Activated naive CD4-positive, alpha-beta T cell treated with anti-CD3 and anti-CD28 coated beads, Interleukin-2, amount 50 U/mL, for 24 hours (primary cell): ENCODE results near the gene MAP2K5.

Source experiments
- H3K27ac Mint-ChIP-seq: one replicate; pipeline ENCODE4 v1.8.0; 2021; ENCODE audit warnings: mild to moderate bottlenecking, mixed read lengths
- H3K27me3 Mint-ChIP-seq: one replicate; pipeline ENCODE4 v1.8.0; 2021; ENCODE audit warnings: mixed read lengths
- H3K36me3 Mint-ChIP-seq: one replicate; pipeline ENCODE4 v1.8.0; 2021; ENCODE audit warnings: mixed read lengths
- H3K4me1 Mint-ChIP-seq: one replicate; pipeline ENCODE4 v1.8.0; 2021; ENCODE audit warnings: mixed read lengths
- H3K4me3 Mint-ChIP-seq: one replicate; pipeline ENCODE4 v1.8.0; 2021; ENCODE audit warnings: mild to moderate bottlenecking, mixed read lengths
- H3K9me3 Mint-ChIP-seq: one replicate; pipeline ENCODE4 v1.8.0; 2021; ENCODE audit warnings: mixed read lengths

Gene MAP2K5

DNA sequence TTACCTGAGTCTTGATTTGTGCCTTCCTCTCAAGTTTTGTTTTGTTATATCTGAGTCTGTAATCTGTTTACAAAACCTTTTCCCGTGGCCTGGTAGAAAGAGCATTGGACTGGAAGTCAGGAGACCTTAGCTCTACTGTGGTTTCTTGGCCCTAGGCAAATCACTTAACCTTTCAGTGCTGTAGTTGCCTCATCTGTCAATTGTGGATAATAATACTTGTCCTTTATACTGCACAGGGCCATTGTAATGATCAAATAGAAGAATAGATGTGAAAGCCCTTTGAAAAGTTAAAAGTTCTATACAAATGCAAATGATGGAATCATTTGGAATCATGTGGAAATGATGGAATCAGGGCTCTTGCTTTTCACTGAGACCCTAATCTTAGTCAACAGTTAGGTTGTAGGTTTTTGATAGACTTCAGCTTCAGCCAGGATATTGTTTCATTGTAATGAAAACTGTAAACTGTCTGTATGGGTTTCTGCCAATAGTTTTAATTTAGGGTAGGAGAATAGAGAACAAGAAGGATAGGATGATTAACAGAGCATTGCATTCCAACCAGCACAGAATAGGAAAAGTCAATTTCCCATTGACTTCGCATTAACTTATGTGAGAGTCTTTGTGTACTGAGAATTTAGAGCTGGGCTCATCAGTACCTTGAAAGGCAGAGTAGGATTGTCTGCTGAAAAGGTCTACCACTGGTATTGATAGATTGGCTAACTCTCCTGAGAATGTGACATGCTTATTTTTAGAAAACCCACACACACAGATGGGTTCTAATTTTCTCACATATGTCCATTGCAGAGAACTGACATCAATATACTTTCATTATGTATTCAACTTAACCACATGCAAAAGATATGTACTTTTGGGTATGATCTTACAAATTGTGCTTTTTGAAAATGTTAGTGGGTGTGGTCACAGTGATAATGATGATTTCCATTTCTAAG, 21.8 kb downstream of the MAP2K5 start:
- H3K27ac Mint-ChIP-seq, result no peak overlapping the region
- H3K27me3 Mint-ChIP-seq, result no peaks in the 10 kb centered on the region
- H3K36me3 Mint-ChIP-seq, result peaks cover 23% of the 10 kb centered on the region
- no peak overlapping the region for H3K4me3 Mint-ChIP-seq
- no peaks in the 10 kb centered on the region for H3K9me3 Mint-ChIP-seq
- peaks cover 38% of the 10 kb centered on the region for H3K4me1 Mint-ChIP-seq

DNA sequence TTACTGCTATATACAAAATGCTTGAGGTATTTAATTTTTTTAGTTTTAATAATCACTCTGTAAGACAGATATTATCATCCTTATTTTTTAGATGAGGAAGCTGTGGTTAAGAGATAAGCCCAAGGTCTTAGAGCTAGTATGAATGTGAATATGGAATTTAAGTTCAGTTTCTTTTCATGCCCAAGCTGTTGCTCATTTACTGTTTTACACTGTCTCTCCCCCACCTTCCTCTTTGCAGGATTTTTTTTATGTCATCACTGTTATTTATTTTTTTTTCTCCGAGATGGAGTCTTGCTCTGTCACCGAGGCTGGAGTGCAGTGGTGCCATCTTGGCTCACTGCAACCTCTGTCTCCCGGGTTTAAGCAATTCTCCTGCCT, 22.5 kb downstream of the MAP2K5 start:
- H3K27me3 Mint-ChIP-seq, result no peaks in the 10 kb centered on the region
- H3K4me3 Mint-ChIP-seq, result no peak overlapping the region
- peaks cover 17% of the 10 kb centered on the region for H3K36me3 Mint-ChIP-seq
- no peaks in the 10 kb centered on the region for H3K9me3 Mint-ChIP-seq
- H3K27ac Mint-ChIP-seq, result no peak overlapping the region
- peaks cover 31% of the 10 kb centered on the region for H3K4me1 Mint-ChIP-seq

DNA sequence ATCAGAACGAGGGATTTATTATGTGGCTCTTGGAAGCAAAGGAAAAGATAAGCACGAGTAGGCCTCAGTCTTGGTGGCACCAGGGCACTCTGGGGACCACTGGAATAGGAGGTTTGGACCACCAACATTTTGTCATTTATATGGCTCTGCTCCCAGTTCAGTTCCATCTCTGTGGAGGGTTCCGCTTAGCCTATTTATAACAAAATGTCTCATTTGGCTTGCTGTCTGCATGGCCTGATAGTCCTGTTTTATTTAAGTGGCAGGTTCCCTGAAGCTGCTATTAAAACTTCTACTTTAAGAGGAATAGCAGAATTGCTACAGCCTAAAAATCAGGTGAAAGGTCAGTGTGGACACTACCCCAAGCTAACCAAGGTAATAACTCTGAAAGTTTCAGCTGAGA, 27.2 kb downstream of the MAP2K5 start:
- Mint-ChIP-seq H3K4me3 (no peak overlapping the region), H3K4me1 (peaks cover 8% of the 10 kb centered on the region), H3K27me3 (no peaks in the 10 kb centered on the region), H3K27ac (no peak overlapping the region), H3K9me3 (no peaks in the 10 kb centered on the region), H3K36me3 (peaks cover 13% of the 10 kb centered on the region)

DNA sequence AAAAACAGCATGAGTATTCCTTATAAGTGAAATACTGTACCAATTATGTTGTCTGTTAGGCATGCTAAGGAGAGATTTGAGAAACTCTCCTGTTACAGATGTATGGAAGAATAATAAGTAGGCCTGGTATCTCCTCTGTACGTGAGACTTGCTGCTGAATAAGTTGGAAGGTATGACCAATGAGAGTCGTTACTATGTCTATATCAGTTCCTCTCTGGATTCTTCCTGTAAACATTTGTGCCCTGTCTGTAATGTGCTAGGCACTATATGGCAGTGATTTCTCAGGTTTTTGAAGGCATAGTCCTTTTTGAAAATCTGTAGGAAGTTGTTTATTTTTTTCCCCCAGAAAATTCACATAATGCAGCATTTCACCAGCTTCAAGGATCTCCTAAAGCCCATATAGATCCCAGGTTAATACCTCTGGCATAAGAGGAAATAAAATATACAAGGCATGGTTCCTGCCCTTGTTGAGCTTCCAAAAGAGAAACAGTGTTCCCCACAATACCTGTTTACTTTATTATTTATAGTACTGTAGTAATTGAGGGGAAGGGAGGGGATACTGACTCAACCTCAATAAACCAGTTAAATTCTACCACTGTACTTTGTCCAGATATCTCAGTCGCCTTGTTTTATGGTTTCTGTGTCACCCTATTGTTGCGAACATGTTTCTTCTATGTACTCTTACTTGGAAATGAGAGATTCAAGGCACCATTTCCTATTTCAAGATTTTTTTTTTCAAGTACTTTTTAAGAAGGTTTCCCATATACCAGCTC, 28.6 kb downstream of the MAP2K5 start:
- Mint-ChIP-seq H3K9me3 (no peaks in the 10 kb centered on the region), H3K27ac (no peak overlapping the region), H3K4me3 (no peak overlapping the region), H3K4me1 (peaks cover 6% of the 10 kb centered on the region), H3K27me3 (no peaks in the 10 kb centered on the region), H3K36me3 (peaks cover 15% of the 10 kb centered on the region)

DNA sequence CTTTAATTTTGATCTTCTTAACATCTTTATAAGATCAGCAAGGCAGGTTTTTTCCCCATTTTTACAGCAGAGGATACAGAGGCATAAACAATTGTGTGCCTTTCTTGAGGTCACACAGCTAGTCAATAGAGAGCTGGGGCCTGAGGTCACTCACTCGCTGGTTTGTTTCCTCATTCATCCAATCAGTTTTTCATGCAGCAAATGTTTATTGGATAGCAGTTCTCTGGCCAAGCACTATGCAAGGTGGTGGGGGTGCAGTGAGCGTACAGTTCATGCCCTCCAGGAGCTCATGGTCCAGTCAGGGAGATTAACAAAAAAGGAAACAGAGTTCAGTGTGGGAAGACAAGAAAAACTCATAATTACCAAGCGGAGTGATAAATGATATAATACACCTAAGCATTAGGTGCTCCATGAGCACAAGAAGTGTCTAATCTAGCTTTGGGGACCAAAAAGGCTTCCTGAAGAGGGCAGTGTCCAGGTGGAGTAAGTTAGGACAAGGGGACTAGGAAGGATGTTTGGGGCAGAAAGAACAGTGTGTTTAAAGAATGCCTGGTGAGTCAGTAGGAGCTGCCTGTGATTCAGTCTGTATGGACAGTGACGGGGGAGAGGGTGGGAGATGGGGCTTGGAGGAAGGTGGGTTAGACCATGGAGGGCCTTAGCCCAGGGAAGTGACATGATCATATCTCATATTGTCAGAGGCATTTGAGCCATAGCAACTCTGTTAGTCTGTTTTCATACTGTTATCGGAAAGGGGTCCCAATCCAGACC, 29.3 kb downstream of the MAP2K5 start:
- Mint-ChIP-seq H3K36me3 (peaks cover 15% of the 10 kb centered on the region), H3K27ac (no peak overlapping the region), H3K9me3 (no peaks in the 10 kb centered on the region), H3K4me3 (no peak overlapping the region), H3K27me3 (no peaks in the 10 kb centered on the region), H3K4me1 (peaks cover 6% of the 10 kb centered on the region)

DNA sequence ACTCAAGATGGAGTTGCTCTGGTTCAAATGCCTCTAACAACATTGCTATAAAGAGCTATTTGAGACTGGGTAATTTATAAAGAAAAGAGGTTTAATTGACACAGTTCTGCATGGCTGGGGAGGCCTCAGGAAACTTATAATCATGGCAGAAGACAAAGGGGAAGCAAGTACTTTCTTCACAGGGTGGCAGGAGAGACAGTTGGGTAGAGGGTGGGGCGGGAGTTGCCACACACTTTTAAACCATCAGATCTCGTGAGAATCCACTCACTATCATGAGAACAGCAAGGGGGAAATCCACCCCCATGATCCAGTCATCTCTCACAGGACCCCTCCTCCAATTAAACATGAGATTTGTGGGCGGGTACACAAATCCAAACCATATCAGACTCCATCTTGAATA, 30.7 kb downstream of the MAP2K5 start:
- Mint-ChIP-seq H3K4me3 (no peak overlapping the region), H3K27ac (no peak overlapping the region), H3K36me3 (peaks cover 15% of the 10 kb centered on the region), H3K4me1 (peaks cover under 1% of the 10 kb centered on the region), H3K9me3 (no peaks in the 10 kb centered on the region), H3K27me3 (no peaks in the 10 kb centered on the region)

DNA sequence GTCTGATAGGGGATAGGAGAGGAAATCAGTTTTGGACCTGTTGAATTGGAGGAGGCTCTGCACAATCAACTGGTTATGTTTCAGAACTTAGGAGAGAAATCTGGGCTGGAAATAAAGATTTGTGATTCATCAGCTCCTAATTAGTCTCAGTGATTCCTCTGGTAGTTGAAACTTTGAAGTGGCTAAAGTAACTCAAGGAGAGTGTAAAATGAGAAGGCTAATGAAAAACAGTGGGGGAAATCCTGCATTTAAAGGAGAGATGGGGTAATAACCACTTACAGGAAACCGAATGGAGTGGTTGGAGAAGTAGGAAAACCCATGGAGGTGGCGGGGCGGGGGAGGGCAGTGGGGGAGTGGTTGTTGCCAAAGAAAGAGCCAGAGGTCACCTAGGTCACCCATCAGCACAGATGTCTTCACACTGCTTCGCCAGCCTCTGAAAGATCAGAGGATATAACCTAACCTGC, 32.6 kb downstream of the MAP2K5 start:
- Mint-ChIP-seq H3K36me3 (peaks cover 16% of the 10 kb centered on the region), H3K9me3 (no peaks in the 10 kb centered on the region), H3K27ac (peak overlapping the region; percentile 35), H3K4me3 (no peak overlapping the region), H3K4me1 (no peaks in the 10 kb centered on the region), H3K27me3 (no peaks in the 10 kb centered on the region)

DNA sequence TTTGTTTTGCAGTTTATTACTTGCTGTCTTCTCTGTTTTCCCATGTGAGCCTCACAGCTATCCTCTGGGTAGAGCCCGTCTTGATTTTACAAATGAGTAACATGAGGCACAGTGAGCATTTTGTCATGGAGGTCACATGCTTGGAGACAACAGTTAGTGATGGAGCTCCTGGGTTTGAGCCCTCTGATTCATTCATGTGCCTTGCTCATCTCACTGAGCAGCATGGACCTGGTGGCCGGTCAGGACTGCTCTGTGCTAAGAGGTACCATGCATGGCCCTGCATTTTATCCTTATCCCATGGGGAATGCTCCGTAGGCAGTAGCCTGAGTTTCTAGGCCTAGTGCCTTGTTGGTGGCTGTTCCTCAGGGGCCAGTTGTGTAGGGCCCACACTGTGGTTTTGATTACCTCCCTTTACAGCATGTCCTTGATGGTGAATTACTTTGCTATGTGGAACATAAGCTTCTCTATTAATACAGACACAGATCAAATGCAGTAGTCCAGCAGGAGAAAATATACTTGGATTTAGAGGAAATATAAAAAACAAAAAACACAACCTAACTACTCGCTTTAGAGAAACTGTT, 35.6 kb downstream of the MAP2K5 start:
- peaks cover 14% of the 10 kb centered on the region for H3K36me3 Mint-ChIP-seq
- H3K4me3 Mint-ChIP-seq, result no peak overlapping the region
- no peaks in the 10 kb centered on the region for H3K27me3 Mint-ChIP-seq
- no peak overlapping the region for H3K27ac Mint-ChIP-seq
- no peaks in the 10 kb centered on the region for H3K4me1 Mint-ChIP-seq
- H3K9me3 Mint-ChIP-seq, result no peaks in the 10 kb centered on the region

DNA sequence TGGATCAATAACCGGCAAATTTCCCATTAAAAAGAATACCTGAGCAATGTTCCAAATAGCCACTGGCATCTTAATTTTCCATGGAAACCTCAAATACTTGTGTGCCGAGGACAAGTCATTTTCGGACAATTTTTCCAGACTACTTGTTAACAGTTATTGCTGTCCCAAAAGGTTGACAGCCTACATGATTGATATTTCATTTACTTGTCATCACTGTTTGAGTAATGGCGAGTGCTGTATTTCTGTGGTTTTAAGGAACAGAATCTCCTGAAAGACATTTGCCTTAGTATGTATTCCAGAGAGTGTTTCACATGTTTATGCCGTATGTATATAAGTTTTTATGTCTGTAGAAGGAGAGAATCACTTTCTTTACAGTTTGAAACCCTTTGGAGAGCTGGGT, 36.7 kb downstream of the MAP2K5 start:
- Mint-ChIP-seq H3K36me3 (peaks cover 12% of the 10 kb centered on the region), H3K27me3 (no peaks in the 10 kb centered on the region), H3K4me3 (no peak overlapping the region), H3K27ac (no peak overlapping the region), H3K4me1 (no peaks in the 10 kb centered on the region), H3K9me3 (no peaks in the 10 kb centered on the region)

DNA sequence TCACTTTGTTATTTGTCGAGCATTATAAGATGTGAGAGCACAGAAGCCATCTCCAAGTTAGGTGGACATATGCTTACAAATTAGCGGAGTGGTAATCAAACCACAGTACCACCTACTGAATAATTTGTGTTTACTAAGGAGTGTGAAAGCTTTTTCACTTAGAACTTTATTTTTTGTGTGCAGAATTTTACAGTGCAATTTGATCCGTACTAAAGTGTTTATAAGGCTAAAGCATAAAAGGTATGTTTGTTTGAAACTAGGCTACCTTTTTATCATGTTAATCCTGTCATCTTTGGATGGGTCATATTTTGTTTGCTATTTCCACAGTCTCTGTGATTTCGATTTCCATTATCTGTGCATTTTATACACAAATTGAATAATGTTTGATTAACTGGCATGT, 37.5 kb downstream of the MAP2K5 start:
- Mint-ChIP-seq H3K27ac (no peak overlapping the region), H3K27me3 (no peaks in the 10 kb centered on the region), H3K9me3 (no peaks in the 10 kb centered on the region), H3K36me3 (peaks cover 10% of the 10 kb centered on the region), H3K4me1 (no peaks in the 10 kb centered on the region), H3K4me3 (no peak overlapping the region)

DNA sequence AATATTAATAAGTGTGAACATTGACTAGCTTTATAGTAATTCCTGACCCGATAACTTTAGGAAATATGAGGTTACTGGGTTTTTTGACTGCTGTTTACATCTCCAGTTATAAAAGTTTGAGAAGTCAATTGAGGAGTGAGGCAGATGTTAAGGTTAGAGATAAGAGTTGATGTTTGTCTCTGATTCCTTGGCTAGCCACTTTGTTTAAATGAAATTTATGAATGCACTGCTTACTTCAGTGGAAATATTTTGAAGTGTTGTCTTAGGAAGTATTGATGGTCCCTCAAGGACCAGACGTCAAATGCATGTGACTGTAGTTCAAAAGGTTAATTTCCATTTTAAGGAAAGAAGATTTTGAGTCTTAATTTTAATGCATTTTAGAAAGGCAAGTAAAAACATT, 41.7 kb downstream of the MAP2K5 start:
- Mint-ChIP-seq H3K36me3 (peaks cover 21% of the 10 kb centered on the region), H3K4me1 (no peaks in the 10 kb centered on the region), H3K27ac (no peak overlapping the region), H3K9me3 (no peaks in the 10 kb centered on the region), H3K27me3 (no peaks in the 10 kb centered on the region), H3K4me3 (no peak overlapping the region)

DNA sequence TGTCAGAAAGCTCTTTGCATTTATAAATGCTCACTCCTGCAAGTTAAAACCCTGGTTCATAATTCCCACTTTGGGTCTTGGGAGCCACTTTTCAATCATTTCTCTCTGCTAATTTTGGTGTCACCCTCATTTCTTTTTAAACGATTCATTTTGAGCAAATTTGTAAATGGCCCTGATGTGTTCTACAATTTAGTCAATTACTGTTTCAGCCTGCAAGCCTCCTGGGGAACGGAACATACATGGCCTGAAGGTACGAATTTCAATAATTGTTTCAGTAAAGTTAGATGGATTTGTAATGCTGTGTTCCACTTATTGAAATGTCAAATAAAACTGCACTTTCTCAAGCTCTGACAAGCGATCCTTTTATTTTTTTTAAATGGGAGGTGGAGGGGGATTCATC, 43.2 kb downstream of the MAP2K5 start:
- H3K27me3 Mint-ChIP-seq, result no peaks in the 10 kb centered on the region
- no peak overlapping the region for H3K4me3 Mint-ChIP-seq
- no peaks in the 10 kb centered on the region for H3K4me1 Mint-ChIP-seq
- H3K9me3 Mint-ChIP-seq, result no peaks in the 10 kb centered on the region
- no peak overlapping the region for H3K27ac Mint-ChIP-seq
- H3K36me3 Mint-ChIP-seq, result peaks cover 19% of the 10 kb centered on the region

DNA sequence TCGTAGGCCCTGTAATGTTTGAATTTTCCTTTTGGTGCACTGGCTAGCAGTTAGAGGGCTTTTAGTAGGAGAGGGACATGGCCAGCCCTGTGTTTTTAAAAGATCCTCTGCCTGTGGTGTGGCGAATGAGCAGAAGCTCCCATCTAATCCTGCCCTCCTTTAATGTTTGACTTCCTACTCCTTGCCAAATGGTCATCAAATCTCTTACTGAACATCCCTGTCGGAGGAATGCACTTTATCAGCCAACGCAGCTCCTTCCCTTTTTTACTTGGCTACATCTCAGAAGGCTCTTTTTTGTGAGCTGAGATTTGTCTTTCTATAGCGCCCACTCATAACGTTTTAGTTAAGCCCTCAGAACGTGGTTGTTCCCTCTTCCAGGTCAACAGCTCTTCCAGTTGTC, 44.8 kb downstream of the MAP2K5 start:
- H3K9me3 Mint-ChIP-seq, result no peaks in the 10 kb centered on the region
- H3K27me3 Mint-ChIP-seq, result no peaks in the 10 kb centered on the region
- no peak overlapping the region for H3K27ac Mint-ChIP-seq

DNA sequence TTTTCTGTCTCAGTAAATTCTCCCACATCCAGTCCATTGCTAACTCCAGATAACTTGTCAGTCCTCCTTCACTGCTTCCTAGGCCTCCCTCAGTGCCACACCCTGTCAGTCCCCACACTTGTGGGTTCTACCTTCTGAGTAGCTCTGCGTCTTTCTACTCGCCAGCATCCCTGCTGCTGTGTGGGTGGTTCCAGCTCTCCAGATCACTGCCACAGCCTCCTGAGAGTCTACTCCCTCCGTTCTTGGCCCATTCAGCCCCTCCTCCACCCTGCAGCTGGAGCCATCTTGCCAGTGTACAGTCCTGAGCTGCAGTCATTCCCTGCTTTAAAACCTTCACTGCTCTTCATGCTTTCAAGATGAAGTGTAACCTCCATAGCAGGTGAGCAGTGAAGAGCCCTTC, 45.3 kb downstream of the MAP2K5 start:
- Mint-ChIP-seq H3K27me3 (no peaks in the 10 kb centered on the region), H3K9me3 (no peaks in the 10 kb centered on the region), H3K4me1 (no peaks in the 10 kb centered on the region), H3K36me3 (peaks cover 18% of the 10 kb centered on the region), H3K27ac (no peak overlapping the region), H3K4me3 (no peak overlapping the region)

More for the DNA sequence above, 44.8 kb downstream of the MAP2K5 start:
- H3K4me3 Mint-ChIP-seq, result no peak overlapping the region
- H3K4me1 Mint-ChIP-seq, result no peaks in the 10 kb centered on the region
- H3K36me3 Mint-ChIP-seq, result peaks cover 18% of the 10 kb centered on the region

DNA sequence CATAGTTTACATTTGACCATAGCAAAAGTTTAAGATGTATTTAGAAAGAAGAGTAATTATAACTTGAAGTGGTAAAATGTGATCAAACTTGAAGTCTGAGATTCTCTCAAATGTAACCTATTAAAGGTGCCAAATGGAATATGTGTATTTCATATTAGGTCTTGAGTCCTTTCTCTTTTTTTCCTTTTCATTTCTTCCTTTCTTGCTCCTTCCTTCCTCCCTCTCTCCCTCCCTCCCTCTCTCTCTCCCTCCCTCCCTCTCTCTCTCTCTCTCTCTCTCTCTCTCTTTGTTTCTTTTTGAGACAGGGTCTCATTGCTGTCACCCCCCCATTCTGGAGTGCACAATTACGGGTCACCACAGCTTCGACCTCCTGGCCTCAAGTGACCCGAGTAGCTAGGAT, 47.7 kb downstream of the MAP2K5 start:
- Mint-ChIP-seq H3K36me3 (peaks cover 17% of the 10 kb centered on the region), H3K27ac (no peak overlapping the region), H3K9me3 (no peaks in the 10 kb centered on the region), H3K4me1 (no peaks in the 10 kb centered on the region), H3K27me3 (no peaks in the 10 kb centered on the region), H3K4me3 (no peak overlapping the region)
